Measurements from ENCODE around the gene SERPINA9. TPM values are rescaled to one million over a fixed set of nuclear protein-coding genes. Genes with fewer than 3 reads are reported as not detected.

SERPINA9 gene
- total RNA-seq, 1 donor from 2014 or later: not detected

DNA sequence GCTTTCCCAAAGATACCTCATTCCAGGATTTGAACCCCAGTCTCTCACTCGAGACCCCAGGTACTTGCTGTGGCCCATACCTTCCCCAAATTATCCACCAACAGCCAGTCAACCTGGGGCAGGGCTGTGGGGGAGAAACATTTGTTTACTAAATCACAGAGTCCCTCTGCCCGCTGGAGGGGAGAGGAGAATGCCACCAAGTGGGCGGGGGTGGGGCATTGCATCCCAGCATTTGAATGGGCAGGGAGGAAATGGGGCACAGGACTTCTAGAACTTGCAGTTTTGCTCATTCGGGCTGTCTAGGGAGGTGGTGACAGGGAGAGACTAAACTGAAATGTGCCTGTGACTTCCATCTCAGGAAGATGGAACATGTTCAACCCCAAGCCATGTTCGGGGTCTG, 10.9 kb upstream of the SERPINA9 start:
- DNase-seq (ENCODE audit: low spot score): no peak

DNA sequence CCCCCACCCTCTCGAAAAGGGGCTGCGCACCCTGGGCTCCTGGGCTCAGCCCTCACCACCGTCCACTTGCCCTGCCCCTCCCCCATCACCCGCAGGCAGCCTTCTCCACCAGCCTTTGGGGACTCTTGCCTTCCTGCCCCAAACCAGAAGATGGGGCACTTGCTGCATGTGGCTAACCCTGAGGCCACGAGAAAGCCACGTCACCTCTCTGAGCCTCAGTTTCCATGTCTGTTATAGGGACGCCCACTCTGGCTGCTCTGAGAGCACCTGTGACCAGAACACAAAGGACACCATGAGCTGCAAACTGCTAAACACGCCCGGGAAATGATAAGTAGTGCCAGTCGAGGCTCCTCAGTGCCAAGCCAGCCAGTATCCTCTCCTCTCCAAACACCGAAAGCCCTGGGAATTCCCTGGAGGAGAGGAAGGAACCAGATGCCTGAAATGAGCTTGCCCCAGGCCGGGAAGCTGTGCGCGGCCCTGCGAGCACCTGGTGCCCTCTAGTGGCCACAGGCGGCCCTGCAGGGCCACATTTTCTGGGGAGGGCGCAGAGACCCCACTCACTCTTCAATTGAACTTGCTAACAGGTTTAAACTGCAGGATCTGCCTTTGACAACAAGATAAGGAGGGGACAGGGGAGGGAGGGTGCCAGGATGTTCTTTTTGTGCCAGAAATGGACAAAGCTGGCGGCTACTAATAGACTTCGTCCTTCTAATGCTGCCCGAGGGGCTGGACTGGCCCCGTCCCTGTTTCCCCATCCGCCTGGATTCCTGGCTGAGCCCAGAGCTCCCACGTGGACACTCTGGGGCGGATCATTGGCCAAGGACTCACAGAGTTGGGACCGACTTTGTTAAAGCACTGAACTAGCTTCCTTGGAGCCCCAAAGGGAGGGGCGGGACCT, 10.2 kb upstream of the SERPINA9 start:
- DNase-seq (ENCODE audit: low spot score): peak; percentile 34

DNA sequence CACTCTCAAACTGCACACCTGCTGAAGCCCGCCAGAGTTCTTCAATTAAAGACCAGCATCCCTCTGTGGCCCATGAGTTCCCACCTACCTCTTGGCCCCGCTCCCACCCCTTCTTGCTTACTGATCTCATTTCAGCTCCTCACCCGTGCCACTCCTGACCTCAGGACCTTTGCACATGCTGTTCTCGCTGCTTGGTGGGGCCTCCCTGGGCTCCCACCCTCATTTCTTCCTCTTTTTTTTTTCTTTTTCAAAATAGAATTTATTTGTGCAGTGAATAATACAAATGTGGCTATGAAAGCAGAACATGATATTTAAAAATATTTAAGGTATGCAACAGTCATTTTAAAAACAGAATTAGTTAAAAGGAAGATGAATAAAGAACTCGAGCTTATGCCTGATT, 8.5 kb upstream of the SERPINA9 start:
- no peak for DNase-seq (ENCODE audit: low spot score)

DNA sequence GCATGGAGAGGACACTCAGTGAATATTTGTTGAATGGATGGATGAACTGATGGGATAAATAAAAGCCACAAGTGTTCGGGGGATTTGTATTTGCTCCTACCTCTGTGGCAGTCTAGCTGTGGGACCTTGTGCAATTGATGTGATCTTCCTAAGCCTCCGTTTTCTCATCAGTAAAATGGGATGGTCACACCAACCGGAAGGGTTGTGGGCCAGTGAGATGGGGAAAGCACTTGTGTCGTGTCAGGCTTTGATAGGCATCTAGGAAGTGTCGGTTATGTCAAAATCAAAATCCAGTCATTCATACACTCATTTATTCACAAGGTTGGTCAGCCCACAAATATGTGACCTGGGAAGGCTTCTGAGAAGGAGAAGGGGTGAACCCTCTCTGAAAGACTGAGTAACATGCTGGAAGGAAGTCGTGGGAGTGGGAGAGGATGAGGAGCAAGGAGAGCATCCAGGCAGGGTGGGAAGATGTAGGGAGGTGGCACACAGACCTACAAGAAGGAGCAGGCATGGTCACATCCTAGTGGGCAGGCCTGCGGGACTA, 7.8 kb upstream of the SERPINA9 start:
- no peak for DNase-seq (ENCODE audit: low spot score)

DNA sequence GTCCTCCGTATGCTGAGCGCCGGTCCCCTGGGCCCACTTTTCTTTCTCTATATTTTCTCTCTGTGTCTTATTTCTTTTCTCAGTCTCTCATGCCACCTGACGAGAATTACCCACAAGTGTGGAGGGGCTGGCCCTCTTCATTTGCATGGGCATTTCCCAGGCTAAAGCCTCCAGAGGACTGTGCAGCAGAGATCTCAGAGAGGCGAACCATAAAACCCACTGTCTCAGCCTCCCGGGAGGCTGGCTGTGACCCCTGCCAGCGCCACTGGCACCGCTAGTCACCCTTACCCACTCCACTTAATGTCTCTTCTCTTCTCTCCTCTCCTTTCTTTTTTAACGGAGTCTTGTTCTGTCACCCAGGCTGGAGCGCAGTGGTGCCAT, 7.1 kb upstream of the SERPINA9 start:
- DNase-seq (ENCODE audit: low spot score): no peak

DNA sequence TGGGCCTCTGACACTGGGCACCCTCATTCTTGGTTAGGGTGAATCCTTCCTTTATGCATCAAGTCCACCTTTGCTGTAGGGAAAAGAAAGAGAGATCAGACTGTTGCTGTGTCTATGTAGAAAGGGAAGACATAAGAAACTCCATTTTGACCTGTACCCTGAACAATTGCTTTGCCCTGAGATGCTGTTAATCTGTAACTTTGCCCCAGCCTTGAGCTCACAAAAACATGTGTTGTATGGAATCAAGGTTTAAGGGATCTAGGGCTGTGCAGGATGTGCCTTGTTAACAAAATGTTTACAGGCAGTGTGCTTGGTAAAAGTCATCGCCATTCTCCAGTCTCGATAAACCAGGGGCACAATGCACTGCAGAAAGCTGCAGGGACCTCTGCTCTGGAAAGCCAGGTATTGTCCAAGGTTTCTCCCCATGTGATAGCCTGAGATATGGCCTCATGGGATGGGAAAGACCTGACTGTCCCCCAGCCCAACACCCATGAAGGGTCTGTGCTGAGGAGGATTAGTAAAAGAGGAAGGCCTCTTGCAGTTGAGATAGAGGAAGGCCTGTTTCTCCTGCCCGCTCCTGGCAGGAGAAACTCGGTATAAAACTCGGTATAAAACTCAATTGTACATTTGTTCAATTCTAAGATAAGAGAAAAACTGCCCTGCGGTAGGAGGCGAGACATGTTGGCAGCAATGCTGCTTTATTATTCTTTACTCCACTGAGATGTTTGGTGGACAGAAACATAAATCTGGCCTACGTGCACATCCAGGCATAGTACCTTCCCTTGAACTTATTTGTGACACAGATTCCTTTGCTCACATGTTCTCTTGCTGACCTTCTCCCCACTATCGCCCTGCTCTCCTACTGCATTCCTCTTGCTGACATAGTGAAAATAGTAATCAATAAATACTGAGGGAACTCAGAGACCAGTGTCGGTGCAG, 6.4 kb upstream of the SERPINA9 start:
- peak; percentile 17 for DNase-seq (ENCODE audit: low spot score)

DNA sequence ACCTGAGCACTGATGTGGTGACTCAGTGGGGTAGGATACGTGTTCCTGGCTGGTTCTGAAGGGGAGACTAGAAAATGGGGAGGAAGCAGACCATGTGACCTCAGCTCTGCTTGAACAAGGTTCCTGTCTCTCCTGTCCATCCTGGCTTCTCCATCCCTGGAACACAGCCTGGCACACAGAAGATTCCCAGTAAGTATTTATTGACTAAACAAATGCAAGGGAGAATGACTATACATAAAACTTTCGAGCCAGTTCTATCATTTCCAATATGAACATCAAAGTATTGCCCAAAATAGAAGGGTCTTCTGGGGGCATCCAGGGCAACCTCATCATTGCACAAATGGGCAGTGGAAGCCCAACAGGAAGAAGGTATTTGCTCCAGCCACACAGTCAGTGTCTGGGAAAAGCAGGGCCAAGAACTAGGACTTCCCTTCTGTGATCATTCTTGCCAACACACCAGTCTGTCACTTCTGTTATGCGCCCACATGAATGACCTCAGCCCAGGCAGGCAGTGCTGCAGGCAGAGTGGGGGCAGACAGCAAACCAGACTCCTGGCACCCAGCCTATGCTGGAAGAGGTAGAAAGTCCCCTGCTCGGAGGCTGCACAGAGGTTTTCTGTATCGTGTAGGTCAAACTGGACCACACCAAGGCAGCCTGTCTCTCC, 5.6 kb upstream of the SERPINA9 start:
- no peak for DNase-seq (ENCODE audit: low spot score)

DNA sequence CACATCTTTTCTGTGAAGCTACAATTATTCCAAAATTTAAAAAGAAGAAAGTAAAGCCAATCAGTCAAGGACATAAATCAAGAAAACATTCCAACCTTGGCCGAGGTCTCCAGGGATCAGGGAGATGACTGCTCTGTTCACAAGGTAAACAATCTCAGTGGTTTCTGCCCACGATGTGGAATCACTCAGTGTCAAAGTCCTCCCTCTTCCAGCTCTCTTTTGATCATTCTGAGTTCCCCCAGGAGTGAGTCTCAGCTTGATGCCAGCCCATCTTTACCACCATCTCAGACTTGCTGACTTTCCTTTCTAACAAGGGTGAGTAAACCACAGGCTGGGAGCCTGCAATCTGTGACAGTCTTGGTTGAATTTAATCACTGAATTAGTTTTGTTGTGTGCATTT, 4.8 kb upstream of the SERPINA9 start:
- DNase-seq (ENCODE audit: low spot score): no peak

DNA sequence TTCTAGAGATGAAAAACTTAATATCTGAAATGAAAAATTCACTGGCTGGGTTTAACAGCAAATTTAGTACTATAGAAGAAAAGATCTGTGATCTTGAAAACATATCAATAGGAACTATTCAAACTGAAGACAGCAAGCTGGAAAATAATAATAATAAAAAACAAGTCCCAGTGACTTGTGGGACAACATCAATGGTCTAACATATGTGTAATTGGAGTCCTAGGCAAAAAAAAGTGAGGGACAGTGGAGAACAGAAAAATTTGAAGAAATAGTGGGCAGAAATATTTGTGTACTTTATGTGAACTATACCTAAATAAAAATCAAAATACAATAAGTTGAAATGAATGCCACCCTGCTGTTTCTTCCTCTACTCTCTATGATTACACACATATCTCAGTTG, 2.4 kb upstream of the SERPINA9 start:
- no peak for DNase-seq (ENCODE audit: low spot score)

DNA sequence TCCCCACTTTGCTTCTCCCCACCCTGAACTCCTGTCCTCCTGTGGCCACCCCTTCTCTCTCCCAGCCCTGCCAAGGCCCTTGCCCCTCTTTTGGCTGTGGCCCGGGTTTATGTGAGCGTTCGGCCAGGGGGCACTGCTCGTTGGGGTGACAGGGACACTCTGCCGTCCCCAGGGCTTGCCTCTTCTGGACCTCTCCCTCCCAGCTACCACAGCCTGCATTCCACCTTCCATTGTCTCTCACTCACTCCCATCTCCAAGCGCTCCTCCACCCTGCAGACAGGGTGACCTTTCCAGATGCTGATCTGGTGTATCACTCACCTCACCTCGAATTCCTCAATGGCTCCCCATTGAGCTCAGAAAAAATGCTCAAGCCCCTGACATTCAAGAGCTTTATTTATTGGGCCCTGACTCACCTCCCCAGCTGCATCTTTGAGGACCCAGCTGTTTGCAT, 1.4 kb downstream of the SERPINA9 start:
- no peak for DNase-seq (ENCODE audit: low spot score)

DNA sequence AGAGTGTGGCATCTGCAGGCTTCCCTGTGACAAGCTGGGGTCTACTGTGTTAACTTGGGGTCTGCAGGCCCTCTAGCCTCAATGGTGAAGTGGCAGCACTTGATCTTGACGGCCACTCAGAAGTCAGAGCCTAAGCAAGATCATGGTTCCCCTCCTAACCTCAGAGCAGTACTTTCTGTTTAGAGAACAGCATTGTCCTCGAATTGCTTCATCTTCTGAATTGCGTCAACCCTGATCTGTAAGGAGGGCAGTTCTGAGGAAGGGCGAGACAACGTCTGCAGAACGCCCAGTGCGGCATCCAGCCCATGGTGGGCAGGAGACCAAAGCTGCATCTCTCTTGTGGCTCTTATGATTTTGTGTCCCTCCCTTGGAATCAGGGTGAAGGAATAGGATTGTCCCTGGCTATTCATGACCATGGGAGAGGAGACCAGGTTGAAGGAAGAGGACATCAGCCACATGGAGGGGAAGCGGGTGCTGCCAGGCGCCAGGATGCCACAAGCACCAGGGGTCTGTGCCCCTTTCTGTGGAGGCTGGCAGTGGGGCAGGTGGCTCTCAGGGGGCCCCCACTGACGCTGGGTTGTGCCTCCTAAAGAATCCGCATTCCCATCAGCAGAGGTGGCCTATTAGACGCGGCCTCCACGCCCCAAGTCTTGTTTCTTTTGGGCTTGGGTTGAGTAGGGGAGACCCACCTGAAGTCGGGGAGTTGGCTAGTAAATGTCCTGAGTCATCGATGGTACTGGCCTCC, 2.2 kb downstream of the SERPINA9 start:
- no peak for DNase-seq (ENCODE audit: low spot score)

DNA sequence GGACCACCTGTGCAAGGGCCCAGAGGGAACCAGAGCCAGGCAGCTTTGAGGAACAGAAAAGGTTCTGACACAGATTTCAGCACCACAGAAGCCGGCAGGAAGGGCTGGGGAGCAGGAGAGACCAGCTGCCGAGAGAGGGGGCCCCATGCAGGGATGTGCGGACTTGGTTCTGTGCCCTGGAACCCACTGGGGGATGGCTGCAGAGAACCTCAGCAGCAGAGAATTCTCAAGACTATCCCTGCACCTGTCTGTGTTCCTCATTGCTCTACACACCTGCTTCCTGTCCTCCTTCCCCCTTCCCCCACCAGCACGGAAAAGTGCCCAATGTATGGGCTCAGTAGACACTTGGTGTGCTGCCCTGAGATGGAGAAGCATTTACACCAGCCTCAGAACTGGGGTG, 3.2 kb downstream of the SERPINA9 start:
- DNase-seq (ENCODE audit: low spot score): no peak

DNA sequence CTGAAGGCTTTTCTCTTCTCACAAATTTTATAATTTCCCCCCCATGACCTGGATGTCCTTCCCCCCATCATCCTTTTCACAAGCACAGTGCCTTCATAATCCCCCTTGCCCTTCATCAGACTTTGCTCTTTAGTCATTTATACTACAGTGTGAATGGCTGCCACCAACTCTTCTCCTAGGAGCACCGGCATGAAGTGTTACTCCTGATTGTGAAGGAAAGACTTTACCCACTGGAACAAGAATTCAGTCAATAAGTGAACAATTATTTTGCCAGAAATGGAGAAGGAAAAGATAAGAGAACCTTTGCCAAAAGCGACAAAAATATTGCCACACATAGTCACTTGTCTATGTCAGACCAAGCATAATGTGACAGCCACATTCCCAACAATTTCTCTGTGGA, 5.0 kb downstream of the SERPINA9 start:
- DNase-seq (ENCODE audit: low spot score): no peak

DNA sequence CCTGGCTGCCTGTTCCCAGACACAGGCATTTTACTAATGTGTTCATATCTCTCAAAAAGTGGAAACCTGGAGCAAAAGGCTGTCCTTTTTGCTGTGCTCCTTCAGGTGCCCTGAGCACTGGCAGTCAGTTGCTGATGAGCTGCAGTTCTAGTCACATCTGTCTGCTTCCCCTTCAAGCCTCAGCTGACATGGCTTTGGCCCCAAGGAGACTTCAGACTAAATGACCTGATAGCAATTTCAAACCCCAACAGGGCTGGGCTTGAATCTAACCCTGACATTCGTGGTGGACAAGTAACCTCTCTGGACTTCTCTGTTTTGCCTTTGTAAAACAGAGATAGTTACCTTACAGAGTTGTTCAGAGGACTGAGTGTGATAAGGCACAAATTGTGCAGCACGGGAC, 5.7 kb downstream of the SERPINA9 start:
- DNase-seq (ENCODE audit: low spot score): no peak

DNA sequence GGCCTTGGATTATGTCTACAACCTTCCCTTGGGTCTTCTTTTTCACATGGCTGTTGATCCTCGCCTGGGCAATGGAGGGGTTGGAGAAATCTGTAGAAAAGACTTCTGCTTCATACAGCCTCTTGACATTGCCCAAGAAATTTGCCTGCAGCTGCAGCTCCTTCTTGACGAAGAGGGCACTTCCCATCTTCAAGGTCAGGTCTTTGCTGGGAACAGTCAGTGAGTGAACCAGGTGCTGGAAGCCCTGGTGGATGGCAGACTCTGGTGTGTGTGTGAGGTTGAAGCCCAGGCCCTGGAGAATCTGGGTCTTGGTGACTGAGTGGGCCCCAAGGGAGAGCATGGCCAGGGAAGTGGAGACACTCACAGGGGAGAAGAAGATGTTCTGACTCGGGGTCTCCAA, 6.7 kb downstream of the SERPINA9 start:
- DNase-seq (ENCODE audit: low spot score): no peak

DNA sequence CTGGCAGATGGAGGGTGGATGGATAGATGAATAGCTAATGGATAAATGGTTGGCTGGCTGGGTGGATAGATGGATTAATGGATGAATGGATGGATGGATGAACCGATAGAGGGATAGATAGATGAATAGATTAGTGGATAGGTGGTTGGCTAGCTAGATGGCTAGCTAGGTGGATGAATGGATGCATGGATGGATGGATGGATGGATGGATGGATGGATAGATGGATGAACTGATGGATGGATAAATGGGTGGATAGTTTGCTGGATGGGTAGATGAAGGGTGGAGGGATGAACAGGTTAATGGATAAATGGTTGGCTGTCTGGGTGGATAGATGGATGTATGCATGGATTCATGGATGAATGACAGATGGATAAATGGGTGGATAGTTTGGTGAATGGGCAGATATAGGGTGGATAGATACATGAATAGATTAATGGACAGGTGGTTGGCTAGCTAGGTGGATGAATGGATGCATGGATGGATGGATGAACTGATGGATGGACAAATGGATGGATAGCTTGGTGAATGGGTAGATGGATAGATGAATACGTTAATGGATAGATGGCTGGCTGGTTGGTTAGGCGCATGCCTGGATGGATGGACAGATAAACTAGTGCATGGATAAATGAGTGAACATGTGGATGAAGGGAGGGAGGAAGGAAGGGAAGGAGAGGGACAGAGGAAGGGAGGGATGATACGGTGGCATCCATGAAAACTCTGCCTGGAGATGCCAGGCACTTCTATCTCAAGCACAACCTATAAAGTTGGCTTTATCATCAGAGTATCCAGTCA, 8.1 kb downstream of the SERPINA9 start:
- DNase-seq (ENCODE audit: low spot score): no peak

DNA sequence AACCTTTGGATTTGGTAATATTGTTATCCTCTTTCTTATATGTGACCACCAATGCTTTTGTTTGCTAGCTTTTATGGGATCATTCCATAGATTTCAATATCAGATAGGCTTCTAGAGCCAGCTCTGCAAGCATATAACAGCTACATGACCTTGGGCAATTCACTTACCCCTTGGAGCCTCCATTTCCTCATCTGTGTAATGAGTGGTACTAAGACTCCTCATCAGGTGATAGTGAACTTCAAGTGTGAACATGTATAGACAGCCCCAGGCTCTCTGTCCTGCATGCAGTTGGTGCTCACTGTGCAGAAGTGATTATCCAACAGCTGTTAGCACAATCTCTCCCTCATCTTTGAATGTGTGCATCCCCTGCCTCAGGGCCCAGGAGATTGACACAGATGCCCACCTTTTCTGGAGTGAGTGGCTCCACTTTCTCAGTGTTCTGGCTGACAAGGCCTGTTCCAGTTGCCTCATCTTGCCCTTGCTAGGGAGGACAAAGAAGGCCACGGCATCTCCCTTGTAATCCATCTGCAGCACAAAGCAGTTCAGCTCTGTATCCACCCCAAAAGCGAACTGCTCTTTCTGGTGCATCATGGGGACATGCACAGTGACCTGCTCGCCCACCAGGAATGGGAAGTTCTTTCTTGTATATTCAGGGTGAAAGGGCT, 9.2 kb downstream of the SERPINA9 start:
- no peak for DNase-seq (ENCODE audit: low spot score)

DNA sequence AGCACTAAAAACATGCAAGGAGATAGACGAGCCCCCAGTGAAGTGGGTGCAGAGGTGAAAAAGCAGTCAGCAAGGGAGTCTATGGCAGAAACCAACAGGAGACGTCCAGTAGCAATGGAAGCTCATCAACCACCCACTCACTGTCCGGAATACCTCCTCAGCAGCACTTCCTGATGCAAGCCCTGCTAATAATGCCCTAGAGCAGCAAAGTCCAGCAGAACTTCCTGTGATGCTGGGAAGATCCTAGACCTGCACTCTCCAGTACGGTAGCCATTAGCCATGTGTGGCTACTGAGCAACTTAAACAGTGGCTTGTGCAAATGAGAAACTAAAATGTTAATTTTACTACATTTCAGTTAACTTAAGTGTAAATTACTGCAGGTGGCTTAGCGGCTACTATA, 11.0 kb downstream of the SERPINA9 start:
- no peak for DNase-seq (ENCODE audit: low spot score)

DNA sequence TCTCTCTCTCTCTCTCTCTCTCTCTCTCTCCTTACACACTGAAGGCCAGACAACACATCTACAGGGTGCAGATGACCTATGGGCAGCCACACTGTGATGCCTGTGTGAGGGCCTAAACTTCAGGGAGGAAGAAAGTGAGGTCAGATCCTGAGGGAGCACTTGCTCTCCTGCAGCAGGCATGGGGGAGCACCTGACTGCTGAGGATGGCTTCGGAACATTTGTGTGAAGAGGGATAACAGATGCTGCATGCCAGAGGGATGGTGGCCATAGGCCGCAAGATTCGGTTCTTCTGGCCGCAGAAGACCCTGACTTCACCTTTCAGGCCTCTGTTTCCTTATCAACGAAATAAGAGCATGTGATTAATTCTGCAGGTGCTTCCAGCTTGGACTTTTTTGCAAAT, 11.7 kb downstream of the SERPINA9 start:
- DNase-seq (ENCODE audit: low spot score): no peak

All from mucosa of gallbladder (tissue), 1 donor.